PC-9 (cell line): ENCODE results near the gene SLC48A1. TPM values are rescaled to one million over a fixed set of nuclear protein-coding genes. Genes with fewer than 3 reads are reported as not detected.
"Not testable (repeated sequence)": the region's sequence is repeated elsewhere in the genome, so short reads cannot be mapped to it uniquely, and the experiment has no call there.

Experiments used
- BruUV-seq: library from RNA; stranded (reverse); fragments of 400-500 nt; replicated peaks from 2 replicates; lab custom pipeline; 2021; lab: Mats Ljungman, UMichigan
- CTCF ChIA-PET: fragments of 300-600 bp; sonication (Branson Sonifier 250); formaldehyde crosslinking; loops from one replicate; lab custom pipeline; 2022; ENCODE audit warnings: antibody characterized with exemption; lab: Charles Lee
- POLR2A ChIA-PET: fragments of 300-600 bp; sonication (Branson Sonifier 250); formaldehyde crosslinking; loops from one replicate; lab custom pipeline; 2022; ENCODE audit warnings: antibody characterized with exemption; ENCODE audit not compliant: unreplicated experiment; lab: Charles Lee
- DNase-seq, 2 experiments: peaks; one replicate each; pipeline versions ENCODE4 v3.0.0 to v3.0.0-alpha.2; 2015 to 2022; ENCODE audit warnings: mixed read lengths in 1 of 2
- H2AFZ ChIP-seq: fragments of 200-600 bp; sonication (generic); 2 replicates; pipeline ENCODE4 v1.8.1; 2017; ENCODE audit warnings: antibody characterized with exemption
- H3F3A ChIP-seq: fragments of 200-600 bp; sonication (generic); 2 replicates; pipeline ENCODE4 v1.8.1; 2017; ENCODE audit warnings: antibody characterized with exemption, mild to moderate bottlenecking, low read depth; ENCODE audit not compliant: insufficient read depth
- H3K27ac ChIP-seq: fragments of 200-600 bp; sonication (generic); 2 replicates; pipeline ENCODE4 v1.6.1; 2016; ENCODE audit warnings: mixed run types
- H3K27me3 ChIP-seq: fragments of 200-600 bp; sonication (generic); 2 replicates; pipeline ENCODE4 v1.6.1; 2016; ENCODE audit warnings: low read depth, mixed run types; ENCODE audit not compliant: insufficient read depth
- H3K36me3 ChIP-seq: fragments of 200-600 bp; sonication (generic); 2 replicates; pipeline ENCODE4 v1.6.1; 2016; ENCODE audit warnings: low read depth, mixed run types
- H3K4me1 ChIP-seq: fragments of 200-600 bp; sonication (generic); replicated peaks from 2 replicates; pipeline ENCODE4 v1.6.1; 2016; ENCODE audit warnings: mixed run types; ENCODE audit not compliant: insufficient read depth
- H3K4me2 ChIP-seq: fragments of 200-600 bp; sonication (generic); 2 replicates; pipeline ENCODE4 v1.6.1; 2017; ENCODE audit warnings: mixed run types
- H3K4me3 ChIP-seq: fragments of 200-600 bp; sonication (generic); 2 replicates; pipeline ENCODE4 v1.6.1; 2016; ENCODE audit warnings: mixed run types
- H3K79me2 ChIP-seq: fragments of 200-600 bp; sonication (generic); 2 replicates; pipeline ENCODE4 v1.6.1; 2017; ENCODE audit warnings: low read depth, mixed run types
- H3K9me2 ChIP-seq: fragments of 200-600 bp; sonication (generic); 2 replicates; pipeline ENCODE4 v1.8.1; 2017; ENCODE audit warnings: mild to moderate bottlenecking; ENCODE audit not compliant: insufficient read depth
- H3K9me3 ChIP-seq: fragments of 200-600 bp; sonication (generic); 2 replicates; pipeline ENCODE4 v1.8.1; 2016; ENCODE audit warnings: low read depth; ENCODE audit not compliant: insufficient read depth
- H4K20me1 ChIP-seq: fragments of 200-600 bp; sonication (generic); 2 replicates; pipeline ENCODE4 v1.8.1; 2017; ENCODE audit not compliant: insufficient read depth
- EZH2 ChIP-seq: fragments of 200-600 bp; sonication (generic); IDR thresholded peaks from 2 replicates; pipeline ENCODE4 v1.8.0; 2017; ENCODE audit warnings: antibody characterized with exemption, low read depth
- intact Hi-C: fragments of 100-400 bp; cut with micrococcal nuclease; formaldehyde crosslinking; loops from one replicate; pipeline ENCODE4 v1.10.0; 2022; ENCODE audit not compliant: unreplicated experiment
- total RNA-seq: library from RNA; stranded (reverse); gene quantifications from 2 replicates; pipeline ENCODE4 v1.2.3, GENCODE V29; 2021
- TF ChIP-seq, protein P1 (sequence below): fragments of 200-600 bp; sonication (generic); conservative IDR thresholded peaks from 2 replicates; pipeline ENCODE4 v1.6.1; 2017; ENCODE audit warnings: mixed run types, antibody characterized with exemption, mild to moderate bottlenecking, moderate library complexity

The SLC48A1 gene
- total RNA-seq, 1 experiment from 2014 or later = 108 TPM

DNA sequence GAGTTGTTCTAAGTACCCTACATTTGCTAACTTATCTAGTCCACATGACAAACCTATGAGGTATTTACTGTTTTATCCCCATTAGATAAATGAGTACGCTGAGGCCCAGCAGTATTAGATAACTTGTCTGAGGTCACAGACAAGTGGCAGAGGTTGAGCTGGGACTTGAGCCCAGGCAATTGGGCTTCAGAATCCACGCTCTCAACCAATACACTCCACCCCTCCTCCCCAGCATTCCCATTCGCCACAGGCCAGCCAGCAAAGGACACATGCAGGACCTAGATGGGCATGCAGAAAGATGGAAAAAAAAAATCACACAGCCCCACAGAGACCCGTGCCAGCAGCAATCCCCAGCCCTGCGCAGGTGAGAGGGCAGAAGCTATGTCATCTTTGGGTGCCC lies 34.3 kb downstream of the SLC48A1 start:
- no peaks in the 10 kb centered on the region for H3K9me3 ChIP-seq
- no peaks in the 10 kb centered on the region for H3K27me3 ChIP-seq
- BruUV-seq = no TSS peak
- no peaks in the 10 kb centered on the region for H3K9me2 ChIP-seq
- POLR2A ChIA-PET = no interaction called here
- no peak for TF ChIP-seq EZH2
- H3F3A ChIP-seq = peaks cover 2% of the 10 kb centered on the region; the same call in 1 of the 2 replicates
- peaks cover 66% of the 10 kb centered on the region for H3K79me2 ChIP-seq
- no peak for DNase-seq
- peaks cover 43% of the 10 kb centered on the region for H4K20me1 ChIP-seq
- no peak overlapping the region for H2AFZ ChIP-seq
- H3K4me3 ChIP-seq = no peak overlapping the region
- no peak overlapping the region for H3K4me2 ChIP-seq
- H3K4me1 ChIP-seq = peaks cover 8% of the 10 kb centered on the region
- no peak overlapping the region for H3K27ac ChIP-seq
- CTCF ChIA-PET = interaction anchor here (0.7 kb wide), 1 partner anchor 102 kb away, joined by 4 read pairs; the partner anchor contains the start of gene RPAP3
- H3K36me3 ChIP-seq = peaks cover 7% of the 10 kb centered on the region; the same call in 1 of the 2 replicates
- intact Hi-C loops = no loop called here

DNA sequence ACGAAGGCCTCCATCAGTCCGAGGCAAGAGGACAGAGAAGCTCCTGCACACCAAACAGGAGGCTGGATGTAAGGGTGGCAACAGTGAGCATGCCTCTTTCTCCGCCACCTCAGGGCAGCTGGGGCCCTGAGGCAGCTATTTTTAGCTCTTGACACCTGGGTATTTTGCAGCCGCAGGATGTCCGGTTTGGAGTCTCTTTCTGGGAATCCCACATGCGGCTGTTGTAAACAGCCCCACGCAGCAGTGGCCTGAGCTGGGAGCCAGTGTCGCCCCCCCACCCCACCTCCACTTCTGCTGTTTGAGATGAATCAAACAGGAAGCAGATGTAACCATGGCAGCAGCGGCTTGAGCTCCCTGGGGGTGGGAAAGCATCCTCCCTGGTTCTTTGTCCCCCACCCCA lies 35.0 kb downstream of the SLC48A1 start:
- H3K27me3 ChIP-seq = no peaks in the 10 kb centered on the region
- H3F3A ChIP-seq = peaks cover 7% of the 10 kb centered on the region; the same call in 1 of the 2 replicates
- peaks cover 14% of the 10 kb centered on the region for H3K4me1 ChIP-seq
- H3K4me3 ChIP-seq = no peak overlapping the region
- ChIA-PET POLR2A (interaction anchor here (0.7 kb wide), 1 partner anchor 27 kb away, joined by 4 read pairs; no protein-coding TSS in a partner anchor), CTCF (interaction anchor here (0.6 kb wide), 2 partner anchors 40 to 238 kb away, joined by 3 read pairs; no protein-coding TSS in a partner anchor)
- no peak overlapping the region for H2AFZ ChIP-seq
- peaks cover 71% of the 10 kb centered on the region for H3K79me2 ChIP-seq
- H3K9me3 ChIP-seq = no peaks in the 10 kb centered on the region
- no peak overlapping the region for H3K27ac ChIP-seq
- no peak for DNase-seq
- intact Hi-C loops = no loop called here
- H4K20me1 ChIP-seq = peaks cover 42% of the 10 kb centered on the region
- H3K36me3 ChIP-seq = peaks cover 7% of the 10 kb centered on the region; the same call in 1 of the 2 replicates
- no TSS peak for BruUV-seq
- no peak overlapping the region for H3K4me2 ChIP-seq
- no peak for TF ChIP-seq EZH2
- TF ChIP-seq, protein P1, sequence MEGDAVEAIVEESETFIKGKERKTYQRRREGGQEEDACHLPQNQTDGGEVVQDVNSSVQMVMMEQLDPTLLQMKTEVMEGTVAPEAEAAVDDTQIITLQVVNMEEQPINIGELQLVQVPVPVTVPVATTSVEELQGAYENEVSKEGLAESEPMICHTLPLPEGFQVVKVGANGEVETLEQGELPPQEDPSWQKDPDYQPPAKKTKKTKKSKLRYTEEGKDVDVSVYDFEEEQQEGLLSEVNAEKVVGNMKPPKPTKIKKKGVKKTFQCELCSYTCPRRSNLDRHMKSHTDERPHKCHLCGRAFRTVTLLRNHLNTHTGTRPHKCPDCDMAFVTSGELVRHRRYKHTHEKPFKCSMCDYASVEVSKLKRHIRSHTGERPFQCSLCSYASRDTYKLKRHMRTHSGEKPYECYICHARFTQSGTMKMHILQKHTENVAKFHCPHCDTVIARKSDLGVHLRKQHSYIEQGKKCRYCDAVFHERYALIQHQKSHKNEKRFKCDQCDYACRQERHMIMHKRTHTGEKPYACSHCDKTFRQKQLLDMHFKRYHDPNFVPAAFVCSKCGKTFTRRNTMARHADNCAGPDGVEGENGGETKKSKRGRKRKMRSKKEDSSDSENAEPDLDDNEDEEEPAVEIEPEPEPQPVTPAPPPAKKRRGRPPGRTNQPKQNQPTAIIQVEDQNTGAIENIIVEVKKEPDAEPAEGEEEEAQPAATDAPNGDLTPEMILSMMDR = no peak
- no peaks in the 10 kb centered on the region for H3K9me2 ChIP-seq

DNA sequence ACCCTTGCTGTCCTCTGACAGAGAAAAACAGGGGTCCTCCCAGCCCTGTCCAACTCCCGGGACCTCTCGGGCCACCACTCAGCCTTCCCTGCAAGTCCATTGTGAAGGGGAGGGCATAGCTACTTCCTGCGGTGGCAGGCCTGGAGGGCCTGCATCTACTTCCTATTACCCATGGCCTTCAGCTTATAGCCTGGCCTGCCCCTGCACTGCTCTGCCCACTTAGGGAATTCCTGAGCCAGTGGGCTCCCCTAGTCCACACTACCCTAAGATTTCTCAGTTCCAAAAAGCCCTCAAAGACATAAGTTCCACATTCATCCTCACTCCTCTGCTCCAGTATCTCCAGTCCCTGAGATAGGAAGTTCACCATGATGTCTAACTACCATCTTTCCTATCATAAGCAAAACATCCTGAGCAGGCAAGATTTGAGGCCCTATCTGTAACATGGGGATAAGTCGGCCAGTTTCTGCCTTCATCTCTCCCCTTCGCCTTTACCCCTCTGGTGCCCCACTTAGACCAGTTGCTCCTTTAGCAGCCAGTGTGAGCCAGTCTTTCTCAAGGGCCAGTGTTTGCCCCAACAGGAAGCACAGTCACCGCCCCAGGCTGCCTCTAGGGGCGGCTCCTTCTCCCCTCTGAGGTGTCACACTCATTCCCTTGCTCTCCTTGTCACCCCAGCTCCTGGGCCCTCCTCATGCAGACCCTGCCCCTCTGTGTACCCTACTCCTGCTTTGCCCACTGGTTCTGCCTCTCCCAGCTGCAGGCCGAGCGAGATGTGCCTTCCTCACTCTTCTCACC lies 35.7 kb downstream of the SLC48A1 start:
- intact Hi-C loops = no loop called here
- Histone ChIP-seq H3K36me3 (peaks cover 7% of the 10 kb centered on the region; the same call in 1 of the 2 replicates), H3K4me2 (no peak overlapping the region), H3K4me1 (peaks cover 21% of the 10 kb centered on the region), H3K9me3 (no peaks in the 10 kb centered on the region), H3K9me2 (no peaks in the 10 kb centered on the region), H3K27me3 (no peaks in the 10 kb centered on the region), H3K79me2 (peaks cover 73% of the 10 kb centered on the region), H3K27ac (no peak overlapping the region), H4K20me1 (peaks cover 40% of the 10 kb centered on the region), H3F3A (peaks cover 13% of the 10 kb centered on the region; the same call in 1 of the 2 replicates), H3K4me3 (no peak overlapping the region), H2AFZ (no peak overlapping the region)
- CTCF ChIA-PET = interaction anchor here (0.6 kb wide), 2 partner anchors 40 to 238 kb away, joined by 3 read pairs; no protein-coding TSS in a partner anchor
- no TSS peak for BruUV-seq
- TF ChIP-seq, protein P1 = no peak
- TF ChIP-seq EZH2 = no peak
- POLR2A ChIA-PET = no interaction called here
- DNase-seq = no peak

DNA sequence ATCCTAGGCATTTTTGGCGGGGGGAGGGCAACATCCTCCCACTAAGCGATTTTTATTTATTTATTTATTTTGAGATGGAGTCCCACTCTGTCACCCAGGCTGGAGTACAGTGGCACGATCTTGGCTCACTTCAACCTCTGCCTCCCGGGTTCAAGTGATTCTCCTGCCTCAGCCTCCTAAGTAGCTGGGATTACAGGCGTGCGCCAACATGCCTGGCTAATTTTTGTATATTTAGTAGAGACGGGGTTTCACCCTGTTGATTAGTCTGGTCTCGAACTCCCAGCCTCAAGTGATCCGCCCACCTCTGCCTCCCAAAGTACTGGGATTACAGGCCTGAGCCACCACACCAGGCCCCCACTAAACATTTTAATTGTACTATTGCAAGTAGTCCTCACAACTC lies 36.5 kb downstream of the SLC48A1 start:
- H3K4me3 ChIP-seq, H3K36me3 ChIP-seq, H3K27ac ChIP-seq, DNase-seq, H3K9me2 ChIP-seq, H3K4me2 ChIP-seq, CTCF ChIA-PET, BruUV-seq, intact Hi-C loops, H2AFZ ChIP-seq, H3K27me3 ChIP-seq, H3K9me3 ChIP-seq: not testable (repeated sequence)
- Histone ChIP-seq H4K20me1 (peaks cover 40% of the 10 kb centered on the region), H3F3A (peaks cover 20% of the 10 kb centered on the region; the same call in 1 of the 2 replicates), H3K79me2 (peaks cover 81% of the 10 kb centered on the region), H3K4me1 (peaks cover 28% of the 10 kb centered on the region)
- POLR2A ChIA-PET = interaction anchor here (0.9 kb wide), 1 partner anchor 26 kb away, joined by 4 read pairs; no protein-coding TSS in a partner anchor
